HG02885 (cell line): ENCODE measurements around the gene CTU1.
A peak's percentile ranks its signal among the peaks of the same experiment; 100 is the strongest.

ENCODE experiments used
- ATAC-seq: cut with Tn5 transposase; IDR thresholded peaks from one replicate; pipeline ENCODE4 v1.9.1; 2021; ENCODE audit warnings: mild to moderate bottlenecking; ENCODE audit not compliant: unreplicated experiment, poor library complexity

The CTU1 gene

GRCh38 chr19:51108805-51109146 lies 567 bp upstream of the CTU1 start:
- ATAC-seq, result peak; percentile 8

DNA sequence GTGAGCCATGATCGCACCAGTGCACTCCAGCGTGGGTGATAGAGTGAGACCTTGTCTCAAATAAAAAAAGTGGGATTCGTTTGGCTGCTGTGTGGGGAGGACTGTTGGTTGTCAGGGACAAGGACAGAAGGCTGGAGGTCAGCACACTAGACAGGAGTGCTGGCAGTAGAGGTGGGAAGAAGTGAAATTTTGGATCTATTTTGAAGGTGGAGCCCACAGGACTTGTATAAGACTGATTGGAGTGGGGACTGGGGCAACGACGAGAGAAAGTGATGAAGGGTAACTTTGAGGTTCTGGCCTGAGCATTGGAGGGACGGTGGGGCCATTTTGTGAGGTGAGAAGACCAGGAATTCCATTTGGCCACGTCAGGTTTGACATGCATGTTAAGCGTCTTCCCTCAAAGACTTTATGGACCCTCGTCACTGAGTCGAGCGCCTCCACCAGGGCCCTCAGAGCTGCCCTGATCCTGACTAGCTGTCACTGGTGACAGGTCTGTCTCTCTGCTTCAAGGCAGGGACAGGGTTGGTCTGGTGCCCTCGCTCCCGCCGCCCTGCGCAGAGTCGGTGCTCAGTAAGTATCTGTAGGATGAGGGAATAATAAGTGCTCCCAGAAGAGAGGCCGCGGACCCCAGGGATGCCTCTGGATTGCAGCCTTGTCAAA lies 673 bp downstream of the CTU1 start:
- no peak for ATAC-seq

GRCh38 chr19:51103926-51104341 lies 4.3 kb downstream of the CTU1 start:
- no peak for ATAC-seq

GRCh38 chr19:51102991-51103390 lies 5.2 kb downstream of the CTU1 start:
- ATAC-seq, result no peak

GRCh38 chr19:51101171-51101865 lies 6.9 kb downstream of the CTU1 start:
- ATAC-seq, result no peak

DNA sequence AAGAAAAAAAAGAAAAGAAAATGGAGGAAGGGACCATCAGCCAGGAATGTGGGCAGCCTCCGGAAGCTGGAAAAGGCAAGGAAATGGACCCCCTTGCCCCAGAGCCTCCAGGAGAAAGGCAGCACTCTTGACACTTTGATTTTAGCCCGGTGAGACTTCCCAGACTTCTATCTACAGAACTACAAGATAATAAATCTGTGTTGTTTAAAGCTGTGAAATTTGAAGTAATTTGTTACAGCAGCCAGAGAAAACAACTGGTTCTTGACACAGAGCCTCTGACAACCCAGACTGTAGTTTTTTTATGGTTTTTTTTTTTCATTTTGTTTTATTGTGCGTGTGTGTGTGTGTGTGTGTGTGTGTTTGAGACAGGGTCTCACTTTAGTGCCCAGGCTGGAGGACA lies 7.6 kb downstream of the CTU1 start:
- no peak for ATAC-seq

GRCh38 chr19:51099047-51099382 lies 9.2 kb downstream of the CTU1 start:
- ATAC-seq, result no peak

GRCh38 chr19:51098365-51099046 lies 9.7 kb downstream of the CTU1 start:
- ATAC-seq, result no peak

GRCh38 chr19:51097796-51098195 lies 10.4 kb downstream of the CTU1 start:
- no peak for ATAC-seq

- ATAC-seq, result no peak
Measured at GRCh38 chr19:51097166-51097738, 11.0 kb downstream of the CTU1 start.

GRCh38 chr19:51096473-51097165 lies 11.6 kb downstream of the CTU1 start:
- ATAC-seq, result no peak

GRCh38 chr19:51094696-51095279 lies 13.4 kb downstream of the CTU1 start:
- no peak for ATAC-seq

GRCh38 chr19:51093510-51094345 lies 14.5 kb downstream of the CTU1 start:
- ATAC-seq, result no peak

DNA sequence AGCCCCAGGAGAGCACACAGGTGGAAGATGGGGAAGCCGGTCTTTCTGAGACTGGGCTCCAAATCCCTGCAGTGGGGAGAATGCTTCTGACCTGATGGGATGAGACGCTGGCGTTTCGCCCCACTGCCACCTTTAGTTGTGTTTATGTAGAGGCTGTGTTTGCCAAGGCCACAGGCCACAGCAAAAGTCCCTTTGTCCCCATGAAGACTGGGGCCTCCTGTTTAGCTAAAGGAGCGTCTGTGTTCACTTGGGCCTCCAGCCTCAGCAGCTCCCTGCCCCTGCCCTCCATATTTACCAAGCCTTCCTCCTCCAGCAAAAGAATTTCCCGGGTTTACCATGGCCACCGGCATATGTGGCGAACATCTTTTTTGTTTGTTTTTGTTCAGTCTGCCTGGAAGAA lies 15.1 kb downstream of the CTU1 start:
- ATAC-seq, result no peak

- no peak for ATAC-seq
Measured at GRCh38 chr19:51091895-51092873, 16.0 kb downstream of the CTU1 start.

DNA sequence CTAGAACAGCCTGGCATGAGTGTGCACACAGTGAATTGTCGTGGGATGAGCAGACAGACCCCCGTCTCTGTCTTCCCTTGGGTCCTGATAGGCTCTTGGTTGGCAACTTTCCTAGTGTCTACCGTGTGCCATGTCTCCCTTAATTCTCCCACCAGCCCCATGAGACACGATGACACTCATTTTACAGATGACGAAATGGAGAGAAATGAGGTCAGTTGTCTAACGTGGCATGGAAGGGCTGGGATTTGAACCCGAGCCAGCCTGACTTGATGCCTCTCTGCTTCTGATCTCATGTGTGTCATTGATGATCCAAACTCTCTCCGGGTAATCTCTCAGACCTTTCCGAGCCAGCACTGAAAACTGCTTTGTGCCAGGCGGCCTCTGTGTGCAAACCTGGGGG lies 17.1 kb downstream of the CTU1 start:
- ATAC-seq, result no peak

DNA sequence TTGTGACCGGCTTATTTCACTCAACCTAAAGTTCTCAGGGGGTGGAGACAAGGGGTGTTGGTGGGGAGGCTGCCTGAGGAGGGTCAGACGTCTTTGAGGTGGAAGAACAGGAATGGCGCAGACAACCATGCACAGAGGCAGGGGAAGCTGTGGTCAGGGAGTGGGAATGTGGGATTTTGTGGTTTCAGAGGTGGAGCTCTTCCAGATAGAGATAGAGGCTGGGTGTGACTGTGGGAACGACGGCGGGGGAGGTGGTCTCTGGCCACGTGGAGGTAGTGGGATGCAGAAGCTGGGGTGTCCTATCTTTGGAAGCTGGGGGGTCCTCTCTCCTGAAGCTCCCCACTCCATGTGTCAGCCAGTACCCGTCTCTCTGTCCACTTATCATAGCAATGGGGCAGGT lies 17.7 kb downstream of the CTU1 start:
- ATAC-seq, result no peak

DNA sequence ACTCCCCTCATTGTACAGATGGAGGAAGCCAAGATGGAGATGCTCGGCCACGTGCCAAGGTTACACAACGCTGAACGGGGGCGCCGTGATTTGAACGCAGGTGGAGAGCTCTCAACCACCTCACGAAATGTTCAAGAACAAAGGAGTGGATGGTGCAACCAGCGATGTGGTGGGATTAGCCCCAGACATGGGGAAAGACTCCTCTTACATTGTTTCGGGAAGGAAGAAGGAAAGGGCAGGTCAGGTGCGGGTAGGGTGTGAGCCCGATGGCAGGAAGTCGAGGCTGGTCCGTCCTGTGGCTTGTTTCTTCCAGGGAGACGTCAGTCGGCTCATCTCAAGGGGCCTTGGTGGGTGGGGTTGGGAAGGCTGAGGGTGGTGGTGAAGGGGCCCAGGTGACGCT lies 18.4 kb downstream of the CTU1 start:
- ATAC-seq, result no peak
